GM18505 (cell line): ENCODE measurements around the gene KRTCAP2.

Source experiments
- ATAC-seq: cut with Tn5 transposase; IDR thresholded peaks from one replicate; pipeline ENCODE4 v1.9.1; 2021; ENCODE audit not compliant: unreplicated experiment
- POLR2A ChIP-seq: IDR thresholded peaks from 4 replicates; pipeline ENCODE4 v1.6.1; 2011; ENCODE audit warnings: borderline replicate concordance; ENCODE audit not compliant: insufficient read depth, insufficient read length; ENCODE audit errors: extremely low read depth

The KRTCAP2 gene

DNA sequence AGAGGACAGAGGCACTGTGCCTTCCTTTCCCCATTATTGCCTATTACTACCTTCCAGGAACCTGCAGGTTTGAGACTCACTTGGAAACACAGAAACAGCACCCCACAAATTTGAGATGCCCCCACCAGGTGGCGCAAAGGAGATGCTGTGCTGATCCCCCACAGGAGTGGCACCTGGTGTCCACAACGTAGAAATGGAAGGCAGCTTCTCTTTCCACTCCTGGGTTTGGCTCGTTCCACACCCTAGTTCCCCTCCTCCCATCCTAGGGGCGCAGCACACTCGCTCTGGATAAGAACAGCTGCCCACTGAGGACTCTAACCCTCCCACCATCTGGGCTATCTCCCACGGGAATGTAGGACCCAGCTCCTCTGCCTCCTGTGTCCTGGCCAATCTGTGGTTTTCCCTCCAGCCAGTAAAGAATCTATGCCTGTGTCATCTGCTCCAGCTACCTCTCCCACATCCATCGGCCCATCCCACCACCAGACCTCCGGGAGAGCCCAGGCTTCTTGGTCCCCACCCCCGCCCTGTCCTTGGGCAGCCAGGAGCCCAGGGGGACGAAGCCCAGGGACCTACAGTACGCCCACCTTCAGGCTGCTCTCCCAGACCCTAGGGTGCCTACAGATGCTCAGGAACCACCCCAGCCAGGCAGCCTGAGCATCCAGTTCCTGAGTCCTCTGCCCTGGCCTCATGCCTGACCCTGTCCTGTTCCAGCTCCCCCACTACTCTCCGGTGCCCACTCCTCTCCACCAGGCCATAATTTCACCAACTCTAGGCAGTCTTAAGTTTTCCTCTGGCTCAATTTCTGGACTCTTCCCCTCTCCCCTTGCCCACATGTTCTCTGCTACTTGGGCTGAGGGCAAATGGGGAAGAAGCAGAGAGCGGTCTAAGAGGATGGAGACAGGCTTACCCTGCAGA lies 34.0 kb upstream of the KRTCAP2 start:
- ATAC-seq = no peak
- peak; percentile 28 for TF ChIP-seq POLR2A

DNA sequence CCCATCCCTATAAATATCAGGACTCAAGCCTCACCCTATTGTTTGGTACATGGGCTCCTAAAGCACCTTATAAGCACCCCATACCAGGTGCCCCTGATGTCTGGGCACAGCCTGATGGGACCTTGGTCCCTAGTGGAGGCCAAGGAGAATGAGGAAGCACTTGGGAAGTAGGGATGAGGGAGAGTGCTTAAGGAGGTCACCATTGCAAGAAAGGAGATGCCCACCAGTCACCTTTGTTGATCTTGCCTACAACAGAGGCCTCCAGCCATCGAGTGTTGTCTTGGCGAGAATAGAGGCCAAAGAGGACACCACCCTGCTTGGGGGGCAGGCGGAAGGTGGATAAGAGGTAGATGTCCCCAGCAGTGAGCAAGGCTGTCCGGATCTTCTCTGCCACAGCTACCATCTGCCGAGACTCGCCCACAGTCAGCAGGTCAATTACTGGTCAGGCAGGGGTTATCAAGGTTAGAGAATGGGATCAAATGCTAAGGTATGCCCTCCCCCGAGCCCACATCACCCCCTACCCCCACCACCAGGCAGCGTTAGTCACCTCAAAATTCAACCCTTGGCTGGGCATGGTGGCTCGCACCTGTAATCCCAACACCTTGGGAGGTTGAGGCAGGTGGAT lies 33.0 kb upstream of the KRTCAP2 start:
- TF ChIP-seq POLR2A = no peak
- ATAC-seq = no peak

DNA sequence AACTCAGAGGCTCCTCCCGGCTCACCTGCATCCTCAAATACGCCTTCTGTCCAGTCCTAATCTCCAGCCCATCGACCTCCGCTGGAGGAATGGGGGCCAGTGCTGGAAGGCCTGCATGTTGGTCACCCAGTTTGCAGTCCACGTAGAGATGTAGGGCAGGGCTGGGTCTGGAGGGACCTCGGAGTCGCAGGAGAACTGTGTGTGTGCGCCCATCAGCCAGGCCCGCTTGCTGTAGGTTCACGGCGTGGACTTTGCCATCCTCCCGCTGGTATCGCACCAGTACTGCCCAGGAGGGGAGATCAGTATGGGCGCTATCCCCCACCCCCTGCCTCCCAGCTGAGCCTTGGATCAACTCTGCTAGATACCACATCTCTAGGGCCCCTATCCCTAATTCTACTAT lies 31.9 kb upstream of the KRTCAP2 start:
- no peak for ATAC-seq
- no peak for TF ChIP-seq POLR2A

DNA sequence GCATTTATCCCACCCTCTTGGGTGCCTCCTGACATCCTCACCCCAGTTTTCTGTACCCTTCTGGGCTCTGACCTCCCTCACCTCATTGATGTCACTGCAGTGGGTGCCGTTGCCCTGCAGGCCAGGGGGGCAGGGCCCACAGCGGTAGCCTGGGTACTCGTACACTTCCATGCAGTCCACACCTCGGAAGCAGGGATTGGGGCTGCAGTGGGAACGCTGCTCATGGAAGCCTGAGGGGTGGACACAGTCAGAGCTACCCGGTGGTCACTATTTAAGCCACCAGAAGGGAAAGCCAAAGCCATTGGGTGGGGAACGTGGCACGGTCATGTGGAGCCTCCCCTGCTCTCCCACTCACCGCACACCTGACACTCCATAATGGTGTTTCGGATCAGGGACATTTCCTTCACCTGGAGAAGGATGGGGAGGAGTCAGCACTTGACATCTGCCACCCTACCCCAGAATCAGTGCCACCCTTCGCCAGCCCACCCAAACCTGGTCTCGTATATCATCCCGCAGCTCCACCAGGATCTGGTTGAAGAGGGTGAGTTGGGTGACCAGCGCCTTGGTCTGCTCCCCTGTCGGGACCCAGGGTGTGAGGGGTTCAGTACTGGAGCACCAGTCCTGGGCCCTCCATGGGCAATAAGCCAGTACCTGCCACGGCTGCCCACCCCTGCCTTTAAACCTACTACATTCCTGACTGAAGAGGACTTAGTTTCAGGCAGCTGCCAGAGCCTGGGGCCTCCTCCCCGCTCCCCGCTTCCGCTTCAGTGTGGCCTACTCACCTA lies 29.8 kb upstream of the KRTCAP2 start:
- TF ChIP-seq POLR2A = no peak
- no peak for ATAC-seq

DNA sequence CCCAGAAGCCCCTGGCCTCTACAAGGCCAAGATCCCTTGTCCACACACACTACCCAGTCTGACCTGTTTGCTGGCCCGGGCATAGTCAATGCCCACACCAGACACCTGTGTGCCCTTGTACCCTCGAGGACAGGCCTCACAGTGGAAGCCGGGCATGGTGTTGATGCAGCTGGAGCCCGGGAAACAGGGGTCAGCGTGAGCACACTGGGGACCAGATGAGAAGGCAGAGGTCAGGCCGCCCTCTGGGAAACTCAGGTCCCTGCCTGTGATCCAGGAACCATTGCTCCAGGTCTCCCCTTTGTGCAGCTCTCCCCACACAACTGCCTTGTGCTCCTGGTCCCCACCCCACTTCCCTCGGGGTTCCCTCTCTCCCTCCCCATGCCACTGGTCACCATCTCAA lies 29.1 kb upstream of the KRTCAP2 start:
- TF ChIP-seq POLR2A = no peak
- ATAC-seq = no peak

DNA sequence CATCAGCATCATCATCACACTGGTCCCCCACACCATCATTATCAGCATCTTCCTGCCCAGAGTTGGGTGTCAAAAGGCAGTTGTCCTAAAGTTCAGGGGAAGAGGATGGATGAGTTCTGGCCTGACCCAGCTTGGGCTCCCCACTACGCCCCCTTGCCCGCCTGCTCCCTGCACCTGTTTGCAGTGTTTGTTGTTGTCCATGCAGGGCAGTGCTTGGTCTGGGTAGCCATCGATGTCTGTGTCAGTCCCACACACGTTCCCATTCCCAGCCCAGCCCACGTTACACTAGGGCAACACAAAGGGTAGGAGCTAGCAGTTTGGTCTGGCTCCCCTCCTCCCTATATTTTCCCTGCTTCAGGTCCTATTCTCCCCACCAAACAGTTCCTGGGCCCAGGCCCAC lies 27.8 kb upstream of the KRTCAP2 start:
- TF ChIP-seq POLR2A = no peak
- no peak for ATAC-seq

DNA sequence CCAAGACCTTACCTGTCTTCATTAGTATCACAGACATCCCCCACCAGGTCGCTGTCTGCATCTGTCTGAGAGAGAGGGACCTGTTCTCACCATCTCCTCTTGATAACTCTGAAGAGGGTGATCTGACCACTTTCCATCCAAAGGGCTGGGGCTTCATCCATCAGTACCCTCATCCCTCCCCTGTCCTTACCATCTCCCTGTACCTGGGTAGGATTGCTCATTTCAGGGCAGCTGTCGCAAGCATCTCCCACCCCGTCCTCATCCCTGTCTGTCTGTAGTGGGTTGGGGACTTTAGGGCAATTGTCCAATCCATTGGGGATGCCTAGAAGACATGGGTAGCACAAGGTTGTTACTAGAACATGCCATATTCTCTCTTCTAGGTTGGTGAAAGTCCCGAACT lies 26.7 kb upstream of the KRTCAP2 start:
- no peak for ATAC-seq
- TF ChIP-seq POLR2A = no peak

DNA sequence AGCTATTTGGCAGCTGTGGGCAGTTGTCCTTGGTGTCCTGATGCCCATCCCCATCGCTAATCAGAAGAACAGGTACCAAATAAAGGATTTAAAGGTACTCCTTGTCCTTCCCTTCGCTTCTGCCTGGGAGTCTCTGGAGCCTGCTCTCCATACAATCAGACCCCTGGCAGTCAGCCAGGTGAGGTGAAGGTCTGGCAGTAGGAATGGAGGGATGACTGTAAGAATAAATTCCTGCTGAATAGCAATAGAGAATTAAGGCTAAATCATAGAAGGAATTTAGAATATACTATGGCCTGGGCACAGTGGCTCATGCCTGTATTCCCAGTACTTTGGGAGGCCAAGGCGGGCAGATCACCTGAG lies 25.4 kb upstream of the KRTCAP2 start:
- TF ChIP-seq POLR2A = no peak
- ATAC-seq = no peak

DNA sequence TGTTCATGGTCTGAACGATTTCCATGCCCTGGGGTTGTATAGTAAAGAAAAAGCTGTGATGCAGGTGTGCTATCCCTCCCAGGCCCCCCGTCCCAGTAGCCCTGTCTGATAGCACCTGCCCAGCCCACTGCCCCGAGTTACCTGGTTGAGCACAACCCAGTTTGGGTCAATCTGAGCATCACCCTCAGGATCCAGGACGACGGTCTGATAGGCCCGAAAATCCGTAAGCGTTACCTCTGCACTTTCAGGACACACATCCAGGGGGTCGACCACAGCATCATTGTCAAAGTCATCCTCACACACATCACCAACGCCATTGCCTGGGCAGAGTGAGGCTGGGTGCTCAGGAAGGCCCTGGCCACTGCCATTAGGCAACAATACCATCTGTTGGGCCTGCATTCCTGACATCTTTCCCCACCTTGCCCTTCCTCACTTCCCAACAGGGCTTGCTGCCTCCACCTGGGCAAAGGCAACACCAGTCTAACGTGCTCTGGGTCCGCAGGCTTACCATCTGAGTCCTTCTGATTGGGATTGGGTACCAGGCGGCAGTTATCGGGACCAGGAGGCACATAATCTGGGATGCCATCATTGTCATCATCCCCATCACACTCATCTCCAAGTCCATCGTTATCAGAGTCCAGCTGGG lies 24.9 kb upstream of the KRTCAP2 start:
- no peak for TF ChIP-seq POLR2A
- ATAC-seq = no peak

DNA sequence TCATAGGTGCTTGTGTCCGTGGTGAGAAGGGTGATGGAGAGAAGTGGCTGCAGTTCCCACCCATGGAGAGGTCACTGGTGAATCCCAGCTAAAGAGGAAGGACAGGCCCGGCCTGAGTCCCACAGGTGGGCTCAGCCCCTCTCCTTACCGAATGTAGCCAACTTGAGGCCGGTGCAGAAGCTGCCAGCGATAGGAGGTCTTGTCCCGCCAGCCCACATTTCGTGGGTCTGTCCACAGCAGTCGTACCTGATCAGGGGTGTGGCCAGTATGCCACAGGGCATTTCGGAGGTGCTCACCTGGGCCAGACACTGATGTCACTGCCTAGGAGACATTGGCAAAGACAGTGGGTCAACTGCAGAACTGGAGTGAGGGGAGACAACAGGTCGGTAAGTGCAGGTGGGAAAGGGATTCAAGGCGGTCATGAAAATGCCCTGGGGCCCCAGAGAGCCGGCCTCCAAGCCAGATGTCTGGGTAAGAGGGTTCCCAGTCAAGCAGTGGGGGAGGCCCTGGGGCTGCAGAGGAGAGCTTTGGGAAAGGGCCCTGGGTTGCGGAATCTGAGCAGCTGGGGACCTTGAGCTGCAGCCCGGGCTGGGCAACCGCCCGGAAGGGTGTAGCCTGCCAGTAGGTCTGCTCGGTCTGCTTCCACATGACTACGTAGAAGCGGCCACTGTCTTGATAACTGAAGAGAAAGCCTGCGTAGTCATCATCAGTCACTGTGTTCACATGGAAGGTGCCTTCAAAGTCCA lies 24.0 kb upstream of the KRTCAP2 start:
- no peak for TF ChIP-seq POLR2A
- no peak for ATAC-seq

DNA sequence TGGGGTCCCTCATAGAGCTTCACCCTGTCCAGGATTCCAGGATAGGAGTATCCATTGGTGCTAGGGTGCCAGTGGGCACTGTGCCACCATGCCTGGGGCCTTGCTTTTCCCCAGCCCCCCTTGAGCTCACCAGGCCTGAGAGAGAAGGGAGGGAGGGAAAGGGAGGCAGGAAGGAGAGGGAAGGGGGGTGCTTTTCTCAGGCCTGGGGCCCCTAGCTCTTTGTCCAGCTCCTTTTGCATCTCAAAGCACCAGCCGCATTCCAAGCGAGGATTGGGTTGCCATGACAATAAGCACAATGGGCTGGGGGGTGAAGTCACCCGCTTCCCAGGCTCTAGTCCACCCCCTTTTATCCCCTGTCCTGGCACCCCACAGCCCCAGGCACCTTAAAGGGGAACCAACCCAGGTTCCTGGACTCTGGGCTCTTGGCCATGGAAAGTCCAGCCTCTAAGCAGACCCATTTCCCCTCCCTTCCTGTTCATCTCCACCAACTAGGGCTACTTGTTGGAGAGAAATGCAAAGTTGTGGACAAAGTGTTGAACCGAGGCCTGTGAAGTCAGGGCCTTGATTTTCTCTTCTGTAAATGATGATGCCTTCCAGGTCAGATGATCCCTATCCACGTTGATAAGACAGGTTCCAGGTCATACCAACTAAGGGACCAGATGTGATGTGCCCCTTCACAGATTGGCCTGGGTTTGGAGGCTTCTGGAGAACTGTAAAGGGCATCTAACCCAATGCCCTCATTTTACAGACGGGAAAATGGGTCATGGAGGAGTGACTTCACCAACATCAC lies 23.2 kb upstream of the KRTCAP2 start:
- no peak for TF ChIP-seq POLR2A

More for the DNA sequence above, 23.2 kb upstream of the KRTCAP2 start:
- no peak for ATAC-seq
